ENCODE results near the gene EFL1. TPM values are rescaled to one million over a fixed set of nuclear protein-coding genes. Genes with fewer than 3 reads are reported as not detected.

The EFL1 gene
- total RNA-seq, 2 donors from 2014 or later: 22.7 to 29.3 TPM

- Histone ChIP-seq H3K36me3 (no peaks in the 10 kb centered on the region), H3K27ac (no peak overlapping the region), H3K4me1 (replicated peaks) (no peaks in the 10 kb centered on the region), H3K9me3 (no peaks in the 10 kb centered on the region), H3K27me3 (replicated peaks; ENCODE audit: insufficient read depth) (no peaks in the 10 kb centered on the region), H3K4me3 (no peak overlapping the region)
- TF ChIP-seq CTCF (IDR thresholded peaks at IDR 0.05): no peak
- TF ChIP-seq POLR2A (IDR thresholded peaks at IDR 0.05): no peak
- TF ChIP-seq POLR2AphosphoS5 (IDR thresholded peaks at IDR 0.05): no peak
- 89% methylated on average over 2 of the region's 2 CpGs for WGBS
- intact Hi-C loops (cut with DNase I): no loop called here
- DNase-seq (ENCODE audit: low spot score): no peak
Measured at GRCh38 chr15:82132742-82133141, 129.8 kb downstream of the EFL1 start.

- WGBS: 83% methylated on average over 6 of the region's 6 CpGs
- Histone ChIP-seq H3K4me1 (replicated peaks) (no peaks in the 10 kb centered on the region), H3K27ac (no peak overlapping the region), H3K36me3 (no peaks in the 10 kb centered on the region), H3K27me3 (replicated peaks; ENCODE audit: insufficient read depth) (no peaks in the 10 kb centered on the region), H3K9me3 (no peaks in the 10 kb centered on the region), H3K4me3 (no peak overlapping the region)
- intact Hi-C loops (cut with DNase I): no loop called here
- TF ChIP-seq CTCF (IDR thresholded peaks at IDR 0.05) (no peak), POLR2A (IDR thresholded peaks at IDR 0.05) (no peak), POLR2AphosphoS5 (IDR thresholded peaks at IDR 0.05) (no peak)
- DNase-seq (ENCODE audit: low spot score): no peak
Measured at GRCh38 chr15:82132096-82132495, 130.4 kb downstream of the EFL1 start.

GRCh38 chr15:82130248-82130647 lies 132.3 kb downstream of the EFL1 start:
- H3K27me3 ChIP-seq (replicated peaks; ENCODE audit: insufficient read depth): no peaks in the 10 kb centered on the region
- H3K36me3 ChIP-seq: no peaks in the 10 kb centered on the region
- WGBS: 62% methylated on average over 4 of the region's 4 CpGs
- no peaks in the 10 kb centered on the region for H3K9me3 ChIP-seq
- intact Hi-C loops (cut with DNase I): no loop called here
- peak overlapping the region in 1 of 2 donors; percentile 15 for H3K27ac ChIP-seq
- no peak overlapping the region for H3K4me3 ChIP-seq
- TF ChIP-seq CTCF (IDR thresholded peaks at IDR 0.05) (no peak), POLR2AphosphoS5 (IDR thresholded peaks at IDR 0.05) (no peak), POLR2A (IDR thresholded peaks at IDR 0.05) (no peak)
- H3K4me1 ChIP-seq (replicated peaks): no peaks in the 10 kb centered on the region
- no peak for DNase-seq (ENCODE audit: low spot score)

- H3K9me3 ChIP-seq: no peaks in the 10 kb centered on the region
- no peak for DNase-seq (ENCODE audit: low spot score)
- no peaks in the 10 kb centered on the region for H3K36me3 ChIP-seq
- no peaks in the 10 kb centered on the region for H3K27me3 ChIP-seq (replicated peaks; ENCODE audit: insufficient read depth)
- no peaks in the 10 kb centered on the region for H3K4me1 ChIP-seq (replicated peaks)
- TF ChIP-seq POLR2A (IDR thresholded peaks at IDR 0.05) (no peak), POLR2AphosphoS5 (IDR thresholded peaks at IDR 0.05) (peak; percentile 6)
- intact Hi-C loops (cut with DNase I): loop anchor here (5.0 to 10.0 kb wide), 2 partner anchors 82 to 235 kb away; partner anchors contain the start of gene MEX3B
- no peak overlapping the region for H3K4me3 ChIP-seq
- peak overlapping the region; percentile 15 to 31 for H3K27ac ChIP-seq
- 26% methylated on average over 5 of the region's 5 CpGs for WGBS
Measured at GRCh38 chr15:82129761-82130160, 132.8 kb downstream of the EFL1 start.

DNA sequence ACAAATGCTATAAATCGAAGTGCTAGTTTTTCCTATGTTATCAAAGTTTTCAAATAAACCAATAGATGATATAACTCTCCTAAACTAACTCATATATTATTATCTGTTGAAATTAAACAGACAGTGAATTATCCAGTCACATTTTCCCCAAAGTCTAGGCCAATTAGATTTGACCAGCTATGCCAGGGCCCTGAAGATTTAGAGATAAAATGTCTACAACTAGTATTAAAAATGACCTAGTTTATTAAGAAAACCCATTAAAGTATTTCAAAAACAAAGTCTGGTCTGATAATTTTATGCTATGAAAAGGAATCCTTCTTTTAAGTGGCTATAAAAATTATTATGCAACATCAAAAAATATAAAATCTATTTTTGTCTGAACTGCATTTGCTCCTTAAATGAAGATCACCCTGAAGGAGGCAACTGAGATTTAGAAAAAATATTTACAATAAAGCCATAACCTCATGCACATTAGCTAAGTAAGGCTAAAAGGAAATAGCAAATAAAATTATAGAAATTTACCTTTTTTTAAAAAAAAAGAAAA lies 133.3 kb downstream of the EFL1 start:
- H3K27me3 ChIP-seq (replicated peaks; ENCODE audit: insufficient read depth): no peaks in the 10 kb centered on the region
- H3K4me1 ChIP-seq (replicated peaks): no peaks in the 10 kb centered on the region
- no peak for DNase-seq (ENCODE audit: low spot score)
- H3K4me3 ChIP-seq: no peak overlapping the region
- no peaks in the 10 kb centered on the region for H3K9me3 ChIP-seq
- peak overlapping the region in 1 of 2 donors; percentile 4 for H3K27ac ChIP-seq
- TF ChIP-seq POLR2AphosphoS5 (IDR thresholded peaks at IDR 0.05) (no peak), POLR2A (IDR thresholded peaks at IDR 0.05) (no peak), CTCF (IDR thresholded peaks at IDR 0.05) (no peak)
- H3K36me3 ChIP-seq: no peaks in the 10 kb centered on the region
- intact Hi-C loops (cut with DNase I): loop anchor here (5.0 to 10.0 kb wide), 2 partner anchors 82 to 234 kb away; partner anchors contain the start of gene MEX3B
- 36% methylated on average over 1 of the region's 1 CpG for WGBS
